Skin of body (tissue), 2 donors: ENCODE measurements around the gene ANGPT4. TPM values are rescaled to one million over a fixed set of nuclear protein-coding genes. Genes with fewer than 3 reads are reported as not detected.

ENCODE experiments used
- DNase-seq: peaks from one replicate; lab custom pipeline; 2025; lab: John Stamatoyannopoulos, UW
- total RNA-seq: library from RNA; depleted of rRNA; stranded (reverse); fragments of >200 nt; gene quantifications from one replicate; pipeline ENCODE4 v1.2.3, GENCODE V29; 2014

ANGPT4 gene
- 0.10 TPM for total RNA-seq

GRCh38 chr20:916125-916799 is at the start of gene ANGPT4:
Gene ANGPT4, minus strand, starts transcription at chr20:916334. Its CDS starts 120 bp downstream, at chr20:916214.
- no peak for DNase-seq

GRCh38 chr20:963795-964194 is 47.7 kb upstream of the ANGPT4 start:
- no peak for DNase-seq

- no peak for DNase-seq
Observed at GRCh38 chr20:962683-963082, 46.5 kb upstream of the ANGPT4 start.

- no peak for DNase-seq
Observed at GRCh38 chr20:962223-962622, 46.1 kb upstream of the ANGPT4 start.

- DNase-seq = no peak
Observed at GRCh38 chr20:961768-962167, 45.6 kb upstream of the ANGPT4 start.

GRCh38 chr20:959996-960615 is 44.0 kb upstream of the ANGPT4 start:
- DNase-seq = no peak

GRCh38 chr20:958936-959815 is 43.0 kb upstream of the ANGPT4 start:
- DNase-seq = no peak

GRCh38 chr20:957544-957943 is 41.4 kb upstream of the ANGPT4 start:
- no peak for DNase-seq

GRCh38 chr20:956330-956951 is 40.3 kb upstream of the ANGPT4 start:
- peak; percentile 19 for DNase-seq

- DNase-seq = no peak
Observed at GRCh38 chr20:955656-956055, 39.5 kb upstream of the ANGPT4 start.

- no peak for DNase-seq
Observed at GRCh38 chr20:955111-955510, 39.0 kb upstream of the ANGPT4 start.

GRCh38 chr20:953742-954141 is 37.6 kb upstream of the ANGPT4 start:
- DNase-seq = no peak

- no peak for DNase-seq
Observed at GRCh38 chr20:952196-952795, 36.2 kb upstream of the ANGPT4 start.

- no peak for DNase-seq
Observed at GRCh38 chr20:951384-952169, 35.4 kb upstream of the ANGPT4 start.

- no peak for DNase-seq
Observed at GRCh38 chr20:949717-950116, 33.6 kb upstream of the ANGPT4 start.

- no peak for DNase-seq
Observed at GRCh38 chr20:946826-947225, 30.7 kb upstream of the ANGPT4 start.

- no peak for DNase-seq
Observed at GRCh38 chr20:945841-946240, 29.7 kb upstream of the ANGPT4 start.

- no peak for DNase-seq
Observed at GRCh38 chr20:944774-945410, 28.8 kb upstream of the ANGPT4 start.

- no peak for DNase-seq
Observed at GRCh38 chr20:944148-944547, 28.0 kb upstream of the ANGPT4 start.

GRCh38 chr20:942611-943010 is 26.5 kb upstream of the ANGPT4 start:
- DNase-seq = no peak
